Renal pelvis (tissue), 3 donors: Measurements from ENCODE around the gene PDCD6IP. TPM values are rescaled to one million over a fixed set of nuclear protein-coding genes. Genes with fewer than 3 reads are reported as not detected.

Experiments
- polyA plus RNA-seq, 3 donors: library from polyadenylated mRNA; unstranded; fragments of 120-200 nt; gene quantifications; one replicate each; pipeline ENCODE4 v1.2.1, GENCODE V29; 2013; ENCODE audit not compliant: insufficient read length in 3 of 3

The PDCD6IP gene
- polyA plus RNA-seq, 3 donors, result 130 to 173 (median 159) TPM

Other genes with a start within 250 kb of the PDCD6IP start
- 10 to 100 TPM; 47.1 to 68.2 (median 56.0) TPM for gene CLASP2, start 80.4 kb upstream of the PDCD6IP start, polyA plus RNA-seq